Stimulated activated CD8-positive, alpha-beta memory T cell treated with anti-CD3 and anti-CD28 coated beads, Interleukin-15, amount 100 ng/mL, for 1 hour (primary cell): ENCODE results near the gene ANKLE1.
A peak's percentile ranks its signal among the peaks of the same experiment; 100 is the strongest.

Experiments
- DNase-seq: peaks from one replicate; pipeline ENCODE4 v3.0.0-alpha.2; 2020; ENCODE audit warnings: low read depth

Gene ANKLE1, protein sequence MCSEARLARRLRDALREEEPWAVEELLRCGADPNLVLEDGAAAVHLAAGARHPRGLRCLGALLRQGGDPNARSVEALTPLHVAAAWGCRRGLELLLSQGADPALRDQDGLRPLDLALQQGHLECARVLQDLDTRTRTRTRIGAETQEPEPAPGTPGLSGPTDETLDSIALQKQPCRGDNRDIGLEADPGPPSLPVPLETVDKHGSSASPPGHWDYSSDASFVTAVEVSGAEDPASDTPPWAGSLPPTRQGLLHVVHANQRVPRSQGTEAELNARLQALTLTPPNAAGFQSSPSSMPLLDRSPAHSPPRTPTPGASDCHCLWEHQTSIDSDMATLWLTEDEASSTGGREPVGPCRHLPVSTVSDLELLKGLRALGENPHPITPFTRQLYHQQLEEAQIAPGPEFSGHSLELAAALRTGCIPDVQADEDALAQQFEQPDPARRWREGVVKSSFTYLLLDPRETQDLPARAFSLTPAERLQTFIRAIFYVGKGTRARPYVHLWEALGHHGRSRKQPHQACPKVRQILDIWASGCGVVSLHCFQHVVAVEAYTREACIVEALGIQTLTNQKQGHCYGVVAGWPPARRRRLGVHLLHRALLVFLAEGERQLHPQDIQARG

DNA sequence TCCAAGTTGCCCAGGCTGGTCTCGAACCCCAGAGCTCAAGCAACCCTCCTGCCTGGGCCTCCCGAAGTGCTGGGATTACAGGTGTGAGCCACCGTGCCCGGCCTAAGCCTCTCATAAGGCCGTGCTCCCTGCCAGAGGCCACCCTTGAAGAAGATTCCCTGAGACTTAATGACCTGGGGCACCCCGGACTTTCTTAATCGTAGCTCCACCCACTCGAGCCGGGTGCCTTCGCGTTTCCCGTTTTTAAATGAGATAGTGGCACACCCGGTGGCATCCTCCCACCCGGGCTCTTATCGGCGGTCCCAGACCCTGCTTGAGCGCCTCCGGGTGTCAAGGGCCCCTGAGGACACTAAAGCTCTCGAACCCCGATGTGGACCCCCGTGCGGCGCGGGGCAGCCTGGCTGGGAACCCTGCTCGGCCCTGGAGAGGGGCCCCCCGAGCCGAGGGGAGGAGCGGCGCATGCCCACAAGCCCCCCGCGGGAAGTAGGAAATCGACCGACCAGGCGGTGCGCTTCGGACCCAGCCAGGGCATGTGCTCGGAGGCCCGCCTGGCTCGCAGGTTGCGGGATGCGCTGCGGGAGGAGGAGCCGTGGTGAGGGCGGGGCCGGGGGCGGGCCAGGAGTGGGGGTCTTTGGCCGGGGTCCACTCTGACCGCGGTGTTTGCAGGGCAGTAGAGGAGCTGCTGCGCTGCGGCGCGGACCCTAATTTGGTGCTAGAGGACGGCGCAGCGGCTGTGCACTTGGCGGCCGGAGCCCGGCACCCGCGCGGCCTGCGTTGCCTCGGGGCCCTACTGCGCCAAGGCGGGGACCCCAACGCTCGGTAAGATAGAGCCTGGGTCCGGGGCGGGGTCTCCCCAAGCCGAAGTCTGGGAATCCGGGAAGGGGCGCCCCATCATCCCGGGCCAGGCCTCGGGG is at the start of gene ANKLE1:
Gene ANKLE1 (plus strand): TSS at position 511 of the 914 bp plus-strand sequence. CDS start 20 bp downstream, at position 531.
- no peak for DNase-seq

DNA sequence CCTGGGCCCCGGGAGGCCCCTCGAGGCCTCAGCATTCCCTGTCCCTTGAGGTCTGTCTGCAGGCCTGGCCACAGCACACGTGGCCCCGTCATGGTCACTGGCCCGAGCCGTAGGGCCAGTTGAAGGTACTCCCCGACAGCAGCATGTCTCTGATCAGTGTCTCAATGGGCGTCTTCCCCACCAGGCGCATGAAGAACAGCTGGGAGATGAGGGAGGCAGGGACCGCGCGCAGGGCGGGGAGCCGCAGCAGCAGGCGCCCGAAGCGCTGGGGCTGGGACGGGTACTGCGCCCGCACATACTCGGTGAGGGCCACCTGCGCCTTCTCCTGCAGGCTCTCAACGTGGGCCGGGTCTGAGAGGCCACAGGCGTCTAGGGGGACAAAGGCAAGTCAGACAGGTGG is 49.4 kb upstream of the ANKLE1 start:
- no peak for DNase-seq

DNA sequence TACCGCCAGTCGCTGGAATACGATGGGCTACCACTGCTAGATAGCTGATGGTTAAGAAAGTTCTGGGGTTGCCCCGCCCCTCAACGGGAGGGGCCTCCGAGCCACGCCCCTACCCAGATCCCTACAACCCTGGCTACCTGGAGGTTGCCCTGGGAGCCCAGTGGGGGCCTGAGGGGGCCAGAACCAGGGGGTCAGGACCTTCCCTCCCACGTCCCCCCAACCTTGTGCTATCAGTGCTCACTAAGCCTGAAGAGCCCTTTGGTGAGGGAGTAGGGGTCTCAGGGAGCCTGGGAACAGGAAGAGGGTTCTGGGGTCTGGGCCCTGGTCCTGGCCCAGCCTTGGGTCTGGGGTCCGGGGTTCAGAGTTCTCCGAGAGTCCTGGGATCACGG is 46.8 kb upstream of the ANKLE1 start:
- DNase-seq = no peak

DNA sequence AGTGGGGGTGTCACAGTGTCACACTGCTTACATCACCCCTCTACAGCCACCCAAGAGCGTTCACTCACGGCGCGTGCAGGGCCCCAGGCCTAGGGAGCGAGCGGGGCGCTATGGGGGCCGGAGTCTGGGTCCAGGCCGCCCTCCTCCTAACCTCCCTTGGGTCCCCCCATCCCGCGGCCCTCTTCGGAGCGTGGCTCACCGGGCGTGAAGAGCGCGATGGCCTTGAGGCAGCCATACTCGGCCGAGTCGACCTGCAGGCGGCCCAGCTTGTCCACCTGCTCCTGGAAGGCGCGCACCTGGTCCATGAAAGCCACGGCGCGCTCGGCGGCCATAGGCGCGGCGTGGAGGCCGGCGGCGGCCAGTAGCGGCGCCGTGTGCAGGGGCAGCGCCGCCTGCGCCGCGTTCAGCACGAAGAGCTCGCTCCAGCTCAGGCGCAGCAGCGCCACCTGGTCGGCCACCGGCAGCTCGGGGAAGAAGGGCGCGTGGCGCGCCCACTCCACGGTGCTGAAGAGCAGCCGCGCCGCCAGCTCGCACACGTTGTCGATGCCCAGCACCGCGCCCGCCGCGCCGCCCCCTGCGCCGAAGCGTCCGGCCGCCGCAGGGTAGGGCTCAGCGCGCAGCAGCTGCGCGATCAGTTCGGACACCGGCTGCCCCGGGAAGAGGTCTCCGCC is 46.3 kb upstream of the ANKLE1 start:
- peak; percentile 48 for DNase-seq

DNA sequence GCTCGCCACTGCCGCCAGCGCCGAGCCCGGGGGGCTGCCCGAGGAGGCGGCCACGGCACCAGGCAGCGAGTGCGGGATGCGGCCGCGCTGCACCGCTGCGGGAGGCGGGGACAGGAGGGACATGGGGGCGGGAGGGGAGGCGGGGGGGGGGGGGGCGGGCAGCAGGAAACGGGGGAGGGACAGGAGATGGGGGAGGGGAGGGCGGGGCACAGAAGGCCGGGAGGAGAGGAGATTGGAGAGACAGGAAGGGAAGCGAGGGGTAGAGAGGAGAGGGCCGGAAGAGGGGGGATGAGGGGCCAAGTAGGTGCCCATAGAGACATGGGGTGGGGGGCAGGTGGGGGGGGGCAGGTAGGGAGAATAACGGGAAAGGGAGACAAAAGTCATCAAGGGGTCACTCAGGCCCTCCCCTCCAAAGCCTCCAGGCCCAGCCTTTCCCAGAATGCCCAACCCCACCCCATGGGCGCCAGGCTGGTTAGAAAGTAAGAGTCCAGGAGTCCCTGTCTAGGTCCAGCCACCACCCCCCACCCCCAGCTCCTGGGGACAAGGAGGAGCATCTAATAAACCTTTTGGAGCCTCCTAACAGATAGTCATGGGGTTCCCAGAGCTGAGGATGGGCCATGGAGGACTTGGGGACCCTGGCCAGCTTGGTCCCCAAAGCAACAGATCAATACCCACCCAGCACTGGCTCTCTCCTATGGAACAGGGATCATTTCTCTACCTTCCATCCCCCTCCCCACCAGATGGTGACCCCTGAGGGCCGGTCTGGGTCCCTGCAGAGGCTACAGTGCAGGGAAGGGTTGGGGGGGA is 45.5 kb upstream of the ANKLE1 start:
- no peak for DNase-seq

DNA sequence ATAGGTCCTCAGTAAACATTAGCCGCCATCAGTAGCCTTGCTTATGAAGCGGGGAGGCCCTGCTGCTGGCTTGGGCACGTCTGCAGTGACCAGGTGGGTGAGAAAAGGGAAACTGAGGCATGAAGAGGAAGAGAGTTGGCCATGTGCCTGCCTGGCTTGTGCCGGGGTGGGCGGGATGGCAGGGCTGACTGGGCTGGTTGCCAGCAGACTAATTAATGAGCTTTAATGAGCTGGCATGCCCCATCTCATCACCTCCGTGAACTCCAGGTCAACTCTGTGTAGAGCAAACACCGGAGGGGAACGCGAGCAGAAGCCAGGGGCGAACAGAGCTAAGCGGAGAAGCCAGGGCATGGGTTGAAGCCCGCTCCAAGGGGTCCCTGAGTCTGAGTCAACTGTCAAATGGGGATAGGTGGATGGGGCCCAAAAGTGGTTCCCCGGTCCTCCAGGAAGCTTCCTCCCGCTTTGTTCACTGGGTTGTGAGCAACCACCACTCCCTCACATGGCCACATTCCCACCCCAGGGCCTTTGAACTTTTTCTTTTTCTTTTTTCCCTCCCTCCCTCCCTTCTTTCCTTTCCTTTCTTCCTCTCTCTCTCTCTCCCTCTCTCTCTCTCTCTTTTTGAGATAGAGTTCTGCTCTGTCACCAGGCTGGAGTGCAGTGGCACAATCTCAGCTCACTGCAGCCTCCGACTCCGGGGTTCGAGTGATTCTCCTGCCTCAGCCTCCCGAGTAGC is 44.7 kb upstream of the ANKLE1 start:
- DNase-seq = no peak

DNA sequence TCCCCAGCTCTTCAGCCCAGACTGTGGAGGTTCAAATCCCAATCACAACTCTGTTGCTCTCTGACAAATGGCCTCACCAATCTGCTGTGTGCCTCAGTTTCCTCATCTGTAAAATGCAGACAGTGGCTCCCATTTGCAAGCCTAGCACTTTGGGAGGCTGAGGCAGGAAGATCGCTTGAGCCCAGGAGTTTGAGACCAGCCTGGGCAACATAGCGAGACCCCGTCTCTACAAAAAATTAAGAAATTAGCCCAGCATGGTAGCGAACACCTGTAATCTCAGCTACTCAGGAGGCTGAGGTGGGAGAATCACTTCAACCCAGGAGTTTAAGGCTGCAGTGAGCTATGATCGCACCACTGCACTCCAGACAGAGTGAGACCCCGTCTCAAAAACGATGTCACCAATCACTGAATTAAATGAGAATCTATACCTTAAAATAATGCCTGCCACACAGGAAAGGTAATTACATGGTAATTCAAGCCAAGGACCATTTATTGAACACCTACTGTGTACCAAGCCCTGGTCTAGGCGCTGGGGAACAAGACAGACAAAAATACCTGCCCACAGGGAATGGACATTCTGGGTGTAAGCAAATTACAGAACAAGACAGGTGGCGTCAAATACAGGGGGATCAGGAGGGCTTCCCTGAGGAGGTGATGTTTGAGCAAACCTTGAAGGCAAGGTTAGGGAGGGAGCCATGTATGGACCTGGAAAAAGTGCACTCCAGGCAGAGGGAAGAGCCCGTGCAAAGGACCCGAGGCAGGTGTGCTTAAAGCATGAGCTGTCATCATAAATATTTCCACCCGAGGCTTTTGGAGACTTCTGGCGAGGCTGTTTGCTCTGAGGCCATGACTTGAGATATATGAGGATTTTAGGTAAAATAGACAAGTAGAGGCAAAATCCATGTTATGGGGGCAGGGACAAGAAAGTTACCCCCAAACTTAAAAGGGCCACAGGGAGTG is 43.7 kb upstream of the ANKLE1 start:
- no peak for DNase-seq

DNA sequence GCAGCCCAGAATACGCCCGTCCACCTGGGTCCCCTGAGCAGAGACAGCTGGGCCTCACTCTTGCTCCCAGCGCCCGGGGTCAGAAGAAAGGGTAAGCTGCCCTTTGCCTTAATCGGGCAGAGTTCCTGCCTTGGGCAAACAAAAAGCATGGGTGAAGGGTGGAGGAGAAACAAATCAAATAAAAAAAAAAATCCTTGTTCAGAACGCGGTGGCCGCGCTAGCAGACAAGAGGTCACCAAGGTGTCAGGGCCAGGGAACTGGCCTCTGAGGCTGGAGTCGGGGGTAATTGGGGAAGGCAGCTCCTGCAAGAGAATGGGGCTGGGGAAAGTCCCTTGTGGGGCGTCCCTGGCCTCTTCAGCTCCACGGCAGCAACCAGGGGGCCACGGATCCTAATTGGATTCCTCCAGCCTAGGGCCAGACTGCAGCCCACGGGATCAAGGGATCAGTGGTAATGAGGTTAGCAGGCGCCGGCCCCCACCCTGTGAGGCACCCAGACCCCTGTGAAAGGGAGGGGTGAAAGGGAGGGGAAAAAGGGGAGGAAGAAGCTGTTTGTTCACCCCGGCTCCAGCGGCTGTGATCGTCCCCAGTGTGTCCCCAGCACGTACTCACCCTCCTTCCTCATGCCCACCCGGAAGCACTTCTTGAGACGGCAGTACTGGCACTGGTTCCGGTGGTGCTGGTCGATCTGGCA is 41.5 kb upstream of the ANKLE1 start:
- DNase-seq = no peak

DNA sequence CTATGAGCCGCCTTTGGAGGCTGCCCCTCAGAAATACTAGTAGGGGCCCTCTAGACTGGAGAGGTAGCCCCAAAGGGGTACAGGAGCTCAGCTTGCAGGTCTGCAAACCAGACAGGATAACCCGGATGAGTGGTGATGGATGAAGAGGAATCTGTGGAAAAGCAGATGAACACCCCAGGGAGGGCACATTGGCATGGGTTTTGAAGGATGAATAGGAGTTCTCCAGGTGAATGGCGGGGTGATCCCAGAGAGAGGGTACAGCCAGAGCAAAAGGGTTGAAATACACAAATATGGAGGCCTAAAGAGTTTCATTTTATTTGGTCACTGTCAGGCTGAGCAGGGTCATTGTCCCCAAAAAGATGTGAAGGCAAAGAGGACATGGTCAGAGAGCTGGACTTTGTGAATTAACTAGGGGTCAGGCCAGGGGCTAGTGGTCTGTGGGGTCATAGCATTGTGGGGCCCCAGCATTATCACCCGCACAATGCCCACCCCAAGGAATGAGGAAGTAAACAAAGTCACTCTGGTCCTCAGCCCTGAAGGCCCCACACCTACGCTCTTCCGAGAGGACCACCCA is 40.8 kb upstream of the ANKLE1 start:
- DNase-seq = no peak

DNA sequence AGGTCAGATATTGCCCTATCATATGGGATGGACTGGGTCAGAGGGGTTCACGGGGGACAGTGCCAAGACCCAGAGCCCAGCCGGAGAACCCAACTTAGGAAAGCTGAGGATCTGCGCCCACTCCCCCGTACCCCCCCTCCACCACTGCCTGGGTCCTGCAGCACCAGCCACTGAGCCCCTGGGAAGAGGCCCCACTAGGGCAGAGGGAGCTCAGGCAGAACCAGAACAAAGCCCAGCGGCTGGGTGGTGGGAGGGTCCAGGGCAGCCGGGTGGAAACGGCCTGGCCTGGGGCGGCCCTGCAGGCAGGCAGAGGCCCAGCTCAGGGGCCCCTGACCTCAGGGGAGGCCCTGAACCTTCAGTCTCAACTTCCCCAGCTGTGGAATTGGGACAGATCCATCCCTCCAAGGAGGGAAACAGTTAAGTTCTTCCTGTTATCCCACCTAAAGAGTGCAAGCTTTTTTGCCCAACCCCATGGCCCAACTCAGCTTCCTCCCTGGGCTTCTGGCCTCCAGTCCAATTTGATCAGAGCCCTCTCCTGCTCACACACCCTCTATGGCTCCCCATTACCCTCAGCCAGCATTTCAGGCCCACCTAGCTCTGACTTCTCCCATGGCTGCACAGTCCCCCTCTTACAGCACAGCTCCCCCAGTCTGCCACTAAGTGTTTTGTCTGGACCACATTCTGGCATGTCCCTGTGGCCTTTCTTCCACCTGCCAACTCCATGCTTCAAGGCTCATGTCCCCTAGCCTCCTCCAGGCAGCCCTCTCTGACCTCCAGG is 39.1 kb upstream of the ANKLE1 start:
- no peak for DNase-seq

DNA sequence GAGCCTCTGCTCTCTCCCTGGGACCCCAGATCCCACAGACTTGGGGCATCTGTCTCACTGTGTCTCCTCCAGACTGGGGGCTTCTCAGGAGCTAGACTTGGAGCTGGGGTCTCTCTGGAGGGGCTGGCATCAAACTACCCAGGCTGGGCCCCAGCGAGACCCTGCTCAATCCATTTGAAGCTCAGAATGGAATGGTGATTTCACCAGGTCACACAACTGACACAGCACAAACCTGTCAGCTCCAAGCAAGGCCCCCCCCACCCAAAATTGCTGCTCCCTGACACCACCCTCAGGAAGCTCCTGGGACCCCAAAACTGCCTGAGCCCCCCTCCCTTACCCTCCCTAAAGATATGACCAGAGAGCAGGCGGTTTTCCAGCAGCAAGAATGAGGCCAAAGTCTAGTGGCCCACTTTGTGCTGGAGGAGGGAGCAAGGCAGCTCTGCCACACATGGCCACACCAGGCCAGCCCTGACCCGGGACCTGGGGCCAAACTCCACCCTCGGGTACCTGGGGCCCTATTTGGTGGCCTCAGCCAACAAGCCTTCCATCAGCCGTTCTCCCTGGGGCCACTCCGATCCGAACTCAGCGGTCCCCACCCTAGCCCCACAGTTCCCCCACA is 38.4 kb upstream of the ANKLE1 start:
- DNase-seq = no peak

DNA sequence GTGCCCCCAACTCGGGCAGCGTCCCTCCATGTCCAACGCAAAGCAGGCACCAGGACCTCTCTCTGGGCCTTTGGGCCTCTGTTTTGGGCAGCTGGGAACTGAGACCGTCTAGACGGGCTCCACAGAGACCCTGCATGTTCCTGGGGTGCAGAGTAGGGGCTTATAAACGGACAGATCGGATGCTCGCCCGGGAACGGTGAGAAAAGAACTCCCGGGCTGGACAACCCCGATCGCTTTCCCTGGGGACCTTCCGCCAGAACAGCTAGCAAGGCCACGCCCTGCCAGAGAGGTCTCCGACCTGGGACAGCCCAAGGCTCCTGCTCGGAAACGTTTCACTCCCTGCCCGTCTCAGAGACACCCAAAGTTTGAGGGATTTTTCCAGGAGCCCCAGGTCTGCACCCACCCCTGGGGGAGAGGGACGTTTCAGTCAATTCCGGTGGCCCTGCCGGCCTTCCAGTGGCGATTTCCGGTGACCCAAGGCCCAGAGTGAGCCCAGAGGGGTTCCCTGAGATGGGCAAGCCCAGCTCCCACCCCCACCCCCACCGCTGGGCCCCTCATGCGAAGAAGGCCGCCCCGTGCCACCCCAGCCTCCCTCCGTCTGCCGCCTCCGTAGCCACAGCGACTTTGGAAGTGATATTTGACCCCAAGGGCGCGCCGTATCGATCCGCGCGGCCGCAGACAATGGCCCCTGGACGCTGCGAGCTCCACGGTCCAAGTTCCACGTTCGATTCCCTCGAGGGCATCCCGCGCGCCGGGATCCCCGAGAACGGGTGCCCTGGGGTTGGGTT is 37.7 kb upstream of the ANKLE1 start:
- no peak for DNase-seq

DNA sequence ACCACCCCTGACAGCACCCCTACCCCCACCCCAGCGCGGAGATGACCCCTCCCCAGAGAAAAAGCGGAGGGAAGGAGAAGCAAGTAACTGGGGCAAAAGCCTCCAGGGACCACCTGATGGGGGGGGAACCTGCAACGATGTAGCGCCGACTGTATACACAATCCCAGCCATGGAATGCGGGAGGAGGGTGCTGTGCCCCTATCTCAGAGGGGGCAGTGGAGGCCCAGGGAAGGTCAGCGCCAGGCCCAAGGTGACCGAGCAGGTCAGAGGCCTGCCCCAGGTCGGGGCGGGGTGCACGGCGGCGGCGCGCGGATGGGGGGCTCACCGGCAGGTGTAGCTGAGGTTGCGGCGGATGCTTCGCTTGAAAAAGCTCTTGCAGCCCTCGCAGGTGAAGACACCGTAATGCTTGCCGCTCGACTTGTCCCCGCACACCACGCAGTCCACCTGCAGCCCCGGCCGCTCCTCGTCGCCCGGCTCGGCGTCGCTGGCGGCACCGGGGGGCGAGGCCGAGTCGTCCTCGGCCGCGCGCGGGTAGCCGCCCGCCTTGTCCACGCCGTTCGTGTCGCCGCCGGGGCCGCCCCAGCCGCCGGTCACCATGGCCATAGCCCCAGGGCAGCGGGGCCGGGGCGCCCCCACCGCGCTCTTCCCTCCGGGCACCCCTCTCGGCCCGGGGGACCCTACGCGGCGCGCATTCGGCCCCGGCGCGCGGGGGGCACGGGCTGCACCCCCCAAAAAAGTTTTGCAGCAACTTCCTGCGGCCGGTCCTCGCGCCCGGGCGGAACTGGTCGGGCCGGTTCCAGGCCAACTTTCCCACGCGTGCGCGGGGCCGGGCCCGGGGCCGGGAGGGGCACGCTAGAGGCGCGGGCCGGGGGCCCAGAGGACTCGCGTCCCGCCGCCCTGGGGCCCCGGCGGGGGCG is 36.8 kb upstream of the ANKLE1 start:
- DNase-seq = no peak

DNA sequence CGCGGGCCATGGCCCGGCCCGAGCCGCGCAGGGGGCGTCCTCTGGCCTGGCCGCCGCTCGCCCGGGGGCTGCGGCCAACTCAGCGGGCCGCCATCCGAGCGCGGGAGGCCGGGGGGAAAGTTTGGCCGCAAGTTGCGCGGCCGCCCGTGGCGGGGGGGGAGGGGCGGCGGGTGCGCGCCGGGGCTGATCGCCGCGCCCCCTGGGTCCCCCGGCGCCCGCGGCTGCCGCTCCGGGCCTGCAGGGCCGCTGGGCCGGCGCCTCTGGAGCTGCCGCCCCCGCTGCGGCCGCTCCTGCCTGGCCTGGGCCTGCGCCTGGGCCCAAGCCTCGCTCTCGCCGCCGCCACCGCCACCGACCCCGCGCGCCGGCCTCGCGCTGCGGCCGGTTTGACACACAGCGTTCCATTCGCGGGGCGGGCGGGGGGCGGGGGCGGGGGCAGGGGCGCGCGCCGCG is 36.1 kb upstream of the ANKLE1 start, which contains the start of gene NR2F6:
Gene NR2F6 (minus strand): TSS at position 385 of the 450 bp plus-strand sequence. CDS start 699 bp downstream, outside the sequence.
- no peak for DNase-seq
